ENCODE data around the gene WDR91.

WDR91 gene

GRCh38 chr7:135199439-135199838 lies 11.9 kb downstream of the WDR91 start:
- DNase-seq (ENCODE audit: low read depth in 2 of 3, low spot score in 1 of 3), result no peak

GRCh38 chr7:135197906-135198655 lies 13.2 kb downstream of the WDR91 start:
- DNase-seq (ENCODE audit: low read depth in 2 of 3, low spot score in 1 of 3), result no peak

GRCh38 chr7:135197343-135197742 lies 14.0 kb downstream of the WDR91 start:
- DNase-seq (ENCODE audit: low read depth in 2 of 3, low spot score in 1 of 3), result no peak

- no peak for DNase-seq (ENCODE audit: low read depth in 2 of 3, low spot score in 1 of 3)
Observed at GRCh38 chr7:135195968-135196629, 15.2 kb downstream of the WDR91 start.

- no peak for DNase-seq (ENCODE audit: low read depth in 2 of 3, low spot score in 1 of 3)
Observed at GRCh38 chr7:135195156-135195555, 16.2 kb downstream of the WDR91 start.

- DNase-seq (ENCODE audit: low read depth in 2 of 3, low spot score in 1 of 3), result no peak
Observed at GRCh38 chr7:135194494-135195095, 16.7 kb downstream of the WDR91 start.

GRCh38 chr7:135193615-135194081 lies 17.7 kb downstream of the WDR91 start:
- no peak for DNase-seq (ENCODE audit: low read depth in 2 of 3, low spot score in 1 of 3)

GRCh38 chr7:135192914-135193536 lies 18.3 kb downstream of the WDR91 start:
- no peak for DNase-seq (ENCODE audit: low read depth in 2 of 3, low spot score in 1 of 3)

GRCh38 chr7:135190703-135191102 lies 20.6 kb downstream of the WDR91 start:
- no peak for DNase-seq (ENCODE audit: low read depth in 2 of 3, low spot score in 1 of 3)

GRCh38 chr7:135189961-135190360 lies 21.4 kb downstream of the WDR91 start:
- no peak for DNase-seq (ENCODE audit: low read depth in 2 of 3, low spot score in 1 of 3)

- no peak for DNase-seq (ENCODE audit: low read depth in 2 of 3, low spot score in 1 of 3)
Observed at GRCh38 chr7:135189221-135189662, 22.1 kb downstream of the WDR91 start.

- DNase-seq (ENCODE audit: low read depth in 2 of 3, low spot score in 1 of 3), result no peak
Observed at GRCh38 chr7:135188298-135188984, 22.9 kb downstream of the WDR91 start.

- DNase-seq (ENCODE audit: low read depth in 2 of 3, low spot score in 1 of 3), result no peak
Observed at GRCh38 chr7:135186841-135187253, 24.5 kb downstream of the WDR91 start.

- no peak for DNase-seq (ENCODE audit: low read depth in 2 of 3, low spot score in 1 of 3)
Observed at GRCh38 chr7:135186261-135186540, 25.1 kb downstream of the WDR91 start.

GRCh38 chr7:135185471-135186260 lies 25.7 kb downstream of the WDR91 start:
- DNase-seq (ENCODE audit: low read depth in 2 of 3, low spot score in 1 of 3), result no peak

GRCh38 chr7:135184254-135184841 lies 27.0 kb downstream of the WDR91 start:
- no peak for DNase-seq (ENCODE audit: low read depth in 2 of 3, low spot score in 1 of 3)

- DNase-seq (ENCODE audit: low read depth in 2 of 3, low spot score in 1 of 3), result no peak
Observed at GRCh38 chr7:135183478-135183877, 27.8 kb downstream of the WDR91 start.

- no peak for DNase-seq (ENCODE audit: low read depth in 2 of 3, low spot score in 1 of 3)
Observed at GRCh38 chr7:135181929-135182678, 29.2 kb downstream of the WDR91 start.

- DNase-seq (ENCODE audit: low read depth in 2 of 3, low spot score in 1 of 3), result no peak
Observed at GRCh38 chr7:135181261-135181928, 29.9 kb downstream of the WDR91 start.

All from stimulated activated CD4-positive, alpha-beta T cell treated with anti-CD3 and anti-CD28 coated beads, Interleukin-12 subunit alpha, Interleukin-12 subunit beta, amount 100 ng/mL, for 48 hours (primary cell).